ENCODE measurements around the gene METAP2. TPM values are rescaled to one million over a fixed set of nuclear protein-coding genes. Genes with fewer than 3 reads are reported as not detected.

METAP2 gene
- total RNA-seq, result 56.8 and 75.7 TPM in 2 replicates

DNA sequence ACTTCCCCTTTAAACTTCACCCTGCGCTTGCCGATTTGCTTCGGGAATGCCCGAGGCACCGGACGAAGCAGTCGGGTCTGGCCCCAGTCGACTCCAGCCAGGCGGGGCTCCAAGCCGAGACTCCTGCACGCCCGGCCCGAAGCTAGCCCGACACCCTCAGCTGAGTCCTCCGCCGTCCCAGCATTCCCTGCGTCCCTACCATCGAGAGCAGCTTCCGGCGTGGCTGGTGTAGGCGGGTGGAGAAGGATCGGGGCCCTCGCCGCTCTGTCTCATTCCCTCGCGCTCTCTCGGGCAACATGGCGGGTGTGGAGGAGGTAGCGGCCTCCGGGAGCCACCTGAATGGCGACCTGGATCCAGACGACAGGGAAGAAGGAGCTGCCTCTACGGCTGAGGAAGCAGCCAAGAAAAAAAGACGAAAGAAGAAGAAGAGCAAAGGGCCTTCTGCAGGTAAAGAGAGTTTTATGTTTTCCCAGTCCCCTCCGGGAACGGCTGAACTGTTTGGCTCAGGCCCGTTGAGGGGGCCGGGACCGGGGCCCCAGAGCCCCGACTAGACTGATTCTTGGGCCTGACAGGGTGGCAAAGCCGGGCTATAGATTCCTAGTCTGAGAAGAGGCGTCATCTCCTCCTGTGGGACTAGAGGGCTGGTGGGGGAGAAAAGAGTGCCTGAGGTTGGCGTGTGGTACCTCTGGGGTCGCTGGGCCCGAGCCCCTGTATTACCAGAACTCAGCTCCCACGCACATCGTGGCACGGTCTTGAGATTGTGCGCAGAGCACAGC is at the start of gene METAP2:
Gene METAP2, plus strand, starts transcription at position 269 of the 776 bp plus-strand sequence. Its CDS starts 28 bp downstream, at position 297.

GRCh38 chr12:95551305-95551704 is 77.4 kb downstream of the METAP2 start, which contains the start of gene USP44:
Gene USP44, minus strand, starts transcription at chr12:95551476. Its CDS starts 17,220 bp downstream, at chr12:95534256.

Other genes with a start within 250 kb of the METAP2 start
- 0.86 and 1.6 TPM in 2 replicates for gene USP44, start 77.3 kb downstream of the METAP2 start, total RNA-seq